ENCODE results near the gene GATA2. TPM values are rescaled to one million over a fixed set of nuclear protein-coding genes. Genes with fewer than 3 reads are reported as not detected.
A peak's percentile ranks its signal among the peaks of the same experiment; 100 is the strongest.

Gene GATA2
- total and polyA plus RNA-seq, 3 experiments from 2014 or later, result not detected

DNA sequence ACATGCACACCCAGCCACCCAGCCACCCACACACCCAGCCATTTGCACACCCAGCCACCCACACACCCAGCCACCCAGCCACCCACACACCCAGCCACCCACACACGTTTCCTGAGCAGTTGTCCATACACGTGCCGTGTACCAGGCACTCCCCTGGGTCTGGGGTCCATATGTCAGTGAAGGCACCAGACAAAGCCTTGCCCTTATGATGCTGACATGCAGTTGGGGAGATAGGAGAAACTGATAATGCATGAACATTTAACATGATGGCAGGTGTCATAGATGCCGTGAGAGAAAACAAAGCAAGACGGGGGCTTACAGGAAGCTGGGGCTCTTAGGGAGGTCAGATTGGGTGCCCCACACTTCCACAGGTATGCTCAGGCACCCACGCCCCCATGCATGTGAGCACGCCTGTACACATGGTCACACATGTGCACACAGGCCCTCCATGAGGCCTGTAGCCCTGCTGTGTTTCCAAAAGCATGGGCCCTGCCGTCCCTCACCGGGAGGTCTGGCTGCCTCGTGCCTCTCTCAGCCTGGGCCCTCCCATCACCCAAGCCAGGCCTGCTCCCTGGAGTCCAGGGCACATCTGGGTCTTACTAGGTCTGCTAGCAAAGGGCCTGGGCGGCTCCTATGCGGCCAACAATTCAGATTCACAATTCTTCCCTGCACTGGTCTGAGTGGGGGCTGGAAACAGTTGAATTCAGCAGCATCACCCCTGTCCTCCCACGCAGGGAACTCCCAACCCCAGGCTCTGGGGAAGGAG, 22.7 kb downstream of the GATA2 start:
- Mint-ChIP-seq H3K9me3 (no peaks in the 10 kb centered on the region), H3K27me3 (peaks cover 24 to 52% of the 10 kb centered on the region in 2 donors), H3K4me1 (peaks cover 4 to 6% (median 4%) of the 10 kb centered on the region in 3 donors), H3K4me3 (no peak overlapping the region), H3K36me3 (peaks cover 0 to 2% (median 0%) of the 10 kb centered on the region in 3 donors), H3K27ac (no peak overlapping the region)
- Histone ChIP-seq H3K27me3 (ENCODE audit: insufficient read depth, low read length, poor library complexity, severe bottlenecking) (no peaks in the 10 kb centered on the region), H3K36me3 (ENCODE audit: insufficient read depth, low read length) (no peaks in the 10 kb centered on the region), H3K4me1 (ENCODE audit: insufficient read depth, low read length) (no peaks in the 10 kb centered on the region), H3K27ac (ENCODE audit: low read depth, low read length) (no peak overlapping the region), H3K9me3 (ENCODE audit: low read length) (no peaks in the 10 kb centered on the region), H3K4me3 (ENCODE audit: low read length) (no peak overlapping the region)
- ChIA-PET POLR2A (no interaction called here), CTCF (no interaction called here)
- no peak for DNase-seq

DNA sequence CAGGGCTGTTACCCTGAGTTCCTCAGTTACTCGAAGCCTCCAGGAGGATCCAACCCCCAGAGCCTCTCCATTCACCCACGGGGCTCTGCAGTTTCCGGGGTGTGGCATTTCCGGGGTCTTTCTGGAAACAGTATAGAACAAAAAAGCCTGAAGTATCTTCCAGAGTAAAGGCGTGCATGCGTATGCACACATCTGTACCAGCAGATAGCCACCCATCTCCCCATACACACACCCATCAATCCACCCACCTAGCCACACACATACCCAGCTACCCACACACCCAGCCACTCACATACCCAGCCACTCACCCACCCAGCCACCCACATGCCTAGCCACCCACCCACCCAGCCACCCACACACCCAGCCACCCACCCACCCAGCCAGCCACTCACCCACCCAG, 23.4 kb downstream of the GATA2 start:
- DNase-seq, result no peak
- CTCF ChIA-PET, result no interaction called here
- H3K27me3 Mint-ChIP-seq, result peaks cover 22 to 56% of the 10 kb centered on the region in 2 donors
- Histone ChIP-seq H3K4me3 (ENCODE audit: low read length) (no peak overlapping the region), H3K4me1 (ENCODE audit: insufficient read depth, low read length) (no peaks in the 10 kb centered on the region), H3K27ac (ENCODE audit: low read depth, low read length) (no peak overlapping the region), H3K27me3 (ENCODE audit: insufficient read depth, low read length, poor library complexity, severe bottlenecking) (no peaks in the 10 kb centered on the region), H3K9me3 (ENCODE audit: low read length) (no peaks in the 10 kb centered on the region), H3K36me3 (ENCODE audit: insufficient read depth, low read length) (no peaks in the 10 kb centered on the region)
- peak overlapping the region in 1 of 8 donors; percentile 24 for H3K27ac Mint-ChIP-seq
- no peak overlapping the region for H3K4me3 Mint-ChIP-seq
- H3K4me1 Mint-ChIP-seq, result peaks cover 4 to 6% (median 4%) of the 10 kb centered on the region in 3 donors
- no peaks in the 10 kb centered on the region for H3K9me3 Mint-ChIP-seq
- POLR2A ChIA-PET, result no interaction called here
- peaks cover 0 to 2% (median 0%) of the 10 kb centered on the region in 3 donors for H3K36me3 Mint-ChIP-seq

DNA sequence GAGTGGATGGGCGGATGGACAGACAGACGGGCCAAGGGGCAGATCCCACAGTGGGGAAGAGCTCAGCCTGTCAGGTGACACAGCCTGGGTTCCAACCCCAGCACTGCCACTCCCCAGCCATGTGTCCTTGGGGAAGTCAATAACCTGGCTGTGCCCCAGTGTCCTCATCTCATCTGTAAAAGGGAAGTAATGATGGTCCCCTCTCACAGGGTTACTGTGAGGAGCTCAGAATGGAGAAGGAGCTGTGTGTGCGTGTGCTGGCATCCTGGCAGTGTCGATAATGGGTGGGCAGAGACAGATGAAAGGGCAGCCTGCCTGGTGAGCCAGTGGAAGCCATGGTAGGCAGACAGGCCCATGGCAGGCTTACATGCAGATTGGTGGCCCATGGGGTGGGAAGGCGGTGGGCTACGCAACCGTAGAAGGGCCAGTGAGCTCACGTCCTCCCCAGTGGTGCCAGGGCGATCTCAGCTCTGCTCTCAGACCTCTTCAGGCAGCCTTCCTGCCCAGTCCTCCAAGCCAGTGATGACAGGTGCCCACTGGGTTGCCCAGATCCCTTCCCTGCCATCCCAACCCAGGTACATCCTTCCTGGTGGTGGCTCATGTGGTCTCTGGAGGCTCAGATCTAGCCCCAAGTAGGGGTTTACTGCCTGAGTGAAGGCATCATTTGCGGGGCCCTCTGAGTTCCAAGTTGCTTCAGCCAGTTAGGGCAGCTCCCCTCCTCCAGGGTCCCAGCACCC, 24.0 kb downstream of the GATA2 start:
- ChIA-PET POLR2A (no interaction called here), CTCF (no interaction called here)
- H3K9me3 Mint-ChIP-seq, result no peaks in the 10 kb centered on the region
- peaks cover 4 to 6% (median 4%) of the 10 kb centered on the region in 3 donors for H3K4me1 Mint-ChIP-seq
- H3K27me3 Mint-ChIP-seq, result peaks cover 16 to 56% of the 10 kb centered on the region in 2 donors
- H3K9me3 ChIP-seq (ENCODE audit: low read length), result no peaks in the 10 kb centered on the region
- no peak overlapping the region for H3K4me3 Mint-ChIP-seq
- H3K27ac Mint-ChIP-seq, result no peak overlapping the region
- H3K4me3 ChIP-seq (ENCODE audit: low read length), result no peak overlapping the region
- no peaks in the 10 kb centered on the region for H3K4me1 ChIP-seq (ENCODE audit: insufficient read depth, low read length)
- no peak for DNase-seq
- H3K27ac ChIP-seq (ENCODE audit: low read depth, low read length), result no peak overlapping the region
- no peaks in the 10 kb centered on the region for H3K27me3 ChIP-seq (ENCODE audit: insufficient read depth, low read length, poor library complexity, severe bottlenecking)
- H3K36me3 ChIP-seq (ENCODE audit: insufficient read depth, low read length), result no peaks in the 10 kb centered on the region
- H3K36me3 Mint-ChIP-seq, result peaks cover 0 to 2% (median 0%) of the 10 kb centered on the region in 3 donors

DNA sequence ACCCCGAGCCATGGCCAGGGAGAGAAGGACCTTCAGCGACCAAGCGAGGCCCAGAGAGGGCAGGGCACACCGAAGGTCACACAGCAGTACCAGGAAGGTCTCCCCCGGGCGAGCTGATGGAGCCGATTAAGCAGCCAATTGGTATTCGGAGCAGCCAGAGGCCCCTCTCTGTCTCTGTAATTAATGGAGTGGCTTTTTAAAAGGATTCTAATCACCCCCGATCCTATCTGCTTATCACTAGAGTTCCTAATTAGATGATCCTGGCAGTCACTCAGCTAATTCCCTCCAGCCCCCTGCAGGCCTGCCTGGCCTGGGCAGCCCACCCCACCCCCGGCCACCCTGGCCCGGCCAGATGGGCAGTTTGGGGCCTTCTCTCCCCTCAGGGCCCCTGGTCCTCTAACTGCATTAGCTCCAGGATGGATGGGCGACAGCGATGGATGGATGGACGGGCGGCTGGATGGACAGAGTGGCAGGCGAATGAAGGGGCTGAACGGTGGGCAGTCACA, 24.7 kb downstream of the GATA2 start:
- Histone ChIP-seq H3K27me3 (ENCODE audit: insufficient read depth, low read length, poor library complexity, severe bottlenecking) (no peaks in the 10 kb centered on the region), H3K36me3 (ENCODE audit: insufficient read depth, low read length) (no peaks in the 10 kb centered on the region), H3K4me1 (ENCODE audit: insufficient read depth, low read length) (no peaks in the 10 kb centered on the region), H3K9me3 (ENCODE audit: low read length) (no peaks in the 10 kb centered on the region), H3K4me3 (ENCODE audit: low read length) (no peak overlapping the region), H3K27ac (ENCODE audit: low read depth, low read length) (no peak overlapping the region)
- Mint-ChIP-seq H3K4me1 (peaks cover 4 to 6% (median 4%) of the 10 kb centered on the region in 3 donors), H3K36me3 (peaks cover 0 to 2% (median 0%) of the 10 kb centered on the region in 3 donors), H3K4me3 (no peak overlapping the region), H3K27ac (no peak overlapping the region), H3K27me3 (peaks cover 12 to 53% of the 10 kb centered on the region in 2 donors), H3K9me3 (no peaks in the 10 kb centered on the region)
- POLR2A ChIA-PET, result no interaction called here
- no peak for DNase-seq
- CTCF ChIA-PET, result no interaction called here

DNA sequence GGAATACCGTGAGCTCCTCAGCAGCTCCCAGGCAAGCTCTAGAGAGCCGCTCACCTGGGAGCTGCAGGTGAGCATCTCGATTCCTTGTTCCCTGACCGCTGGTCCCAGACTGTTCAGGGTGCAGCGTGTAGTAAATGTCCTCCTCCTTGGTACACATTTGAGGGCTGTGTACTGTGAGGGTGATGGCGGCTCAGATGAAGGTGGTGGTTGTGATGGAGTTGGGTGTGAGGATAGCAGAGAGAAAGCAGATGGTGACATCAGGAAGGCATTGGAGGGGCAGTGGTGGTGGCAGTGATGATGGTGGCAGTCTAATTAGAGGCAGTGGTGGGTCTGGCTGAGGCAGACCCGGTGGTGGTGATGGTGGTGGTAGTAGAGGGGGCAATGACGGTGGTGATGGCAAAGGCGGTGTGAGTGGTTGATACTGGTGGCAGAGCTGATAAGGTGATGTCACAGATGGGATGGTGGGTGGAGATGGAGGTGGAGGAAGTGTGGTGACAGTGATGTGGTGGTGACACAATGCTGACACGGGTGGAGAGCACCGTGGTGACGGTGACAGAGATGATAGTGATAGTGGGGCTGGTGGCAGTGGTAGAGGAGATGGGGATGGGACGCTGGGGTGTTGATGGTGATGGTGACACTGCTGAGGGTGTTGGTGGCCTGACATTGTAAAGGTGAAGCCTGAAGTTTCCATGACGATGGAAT, 26.0 kb downstream of the GATA2 start, which contains the start of gene DNAJB8:
Gene DNAJB8, minus strand, starts transcription at position 51 of the 702 bp plus-strand sequence. CDS start 3,645 bp downstream, outside the sequence.
- H3K27ac ChIP-seq (ENCODE audit: low read depth, low read length), result no peak within 1 kb of the TSS
- no peaks in the 10 kb centered on the region for H3K9me3 Mint-ChIP-seq
- H3K27ac Mint-ChIP-seq, result peak within 1 kb of the TSS in 6 of 8 donors; percentile 10 to 89 (median 58)
- ChIA-PET POLR2A (no interaction called here), CTCF (no interaction called here)
- H3K4me1 ChIP-seq (ENCODE audit: insufficient read depth, low read length), result no peaks in the 10 kb centered on the region
- H3K4me1 Mint-ChIP-seq, result peaks cover 4 to 6% (median 4%) of the 10 kb centered on the region in 3 donors
- H3K9me3 ChIP-seq (ENCODE audit: low read length), result no peaks in the 10 kb centered on the region
- H3K36me3 ChIP-seq (ENCODE audit: insufficient read depth, low read length), result no peaks in the 10 kb centered on the region
- H3K27me3 Mint-ChIP-seq, result peaks cover 11 to 46% of the 10 kb centered on the region in 2 donors
- no peak within 1 kb of the TSS for H3K4me3 Mint-ChIP-seq
- DNase-seq, result peak in 2 of 5 donors; percentile 34 to 39
- peaks cover 0 to 2% (median 0%) of the 10 kb centered on the region in 3 donors for H3K36me3 Mint-ChIP-seq
- no peaks in the 10 kb centered on the region for H3K27me3 ChIP-seq (ENCODE audit: insufficient read depth, low read length, poor library complexity, severe bottlenecking)
- H3K4me3 ChIP-seq (ENCODE audit: low read length), result no peak within 1 kb of the TSS

DNA sequence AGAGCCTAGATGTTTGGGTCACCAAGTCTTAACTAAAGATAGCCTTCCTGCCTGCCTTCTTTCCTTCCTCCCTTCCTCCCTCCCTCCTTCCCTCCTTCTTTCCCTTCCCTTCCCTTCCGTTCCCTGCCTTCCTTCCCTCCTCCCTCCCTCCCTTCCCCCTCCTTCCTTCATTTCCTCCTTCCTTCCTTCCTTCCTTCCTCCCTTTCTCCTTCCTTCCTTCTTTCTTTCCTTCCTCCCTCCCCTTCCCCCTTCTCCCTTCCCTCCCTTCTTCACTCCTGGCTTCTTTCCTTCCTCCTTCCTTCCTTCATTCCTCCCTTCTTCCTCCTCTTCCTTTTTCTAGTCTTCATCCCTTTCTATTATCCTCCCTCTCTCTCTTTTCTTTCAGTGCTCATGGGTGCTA, 28.3 kb downstream of the GATA2 start:
- H3K4me3 Mint-ChIP-seq, result no peak overlapping the region
- peaks cover 0 to 2% (median 0%) of the 10 kb centered on the region in 3 donors for H3K36me3 Mint-ChIP-seq
- H3K27ac ChIP-seq (ENCODE audit: low read depth, low read length), result no peak overlapping the region
- H3K4me3 ChIP-seq (ENCODE audit: low read length), result no peak overlapping the region
- H3K27me3 ChIP-seq (ENCODE audit: insufficient read depth, low read length, poor library complexity, severe bottlenecking), result no peaks in the 10 kb centered on the region
- no peak for DNase-seq
- no peaks in the 10 kb centered on the region for H3K9me3 Mint-ChIP-seq
- H3K4me1 Mint-ChIP-seq, result peaks cover 4 to 6% (median 4%) of the 10 kb centered on the region in 3 donors
- POLR2A ChIA-PET, result no interaction called here
- no peaks in the 10 kb centered on the region for H3K4me1 ChIP-seq (ENCODE audit: insufficient read depth, low read length)
- CTCF ChIA-PET, result no interaction called here
- H3K9me3 ChIP-seq (ENCODE audit: low read length), result no peaks in the 10 kb centered on the region
- peak overlapping the region in 1 of 8 donors; percentile 41 for H3K27ac Mint-ChIP-seq
- no peaks in the 10 kb centered on the region for H3K36me3 ChIP-seq (ENCODE audit: insufficient read depth, low read length)
- peaks cover 16 to 41% of the 10 kb centered on the region in 2 donors for H3K27me3 Mint-ChIP-seq

DNA sequence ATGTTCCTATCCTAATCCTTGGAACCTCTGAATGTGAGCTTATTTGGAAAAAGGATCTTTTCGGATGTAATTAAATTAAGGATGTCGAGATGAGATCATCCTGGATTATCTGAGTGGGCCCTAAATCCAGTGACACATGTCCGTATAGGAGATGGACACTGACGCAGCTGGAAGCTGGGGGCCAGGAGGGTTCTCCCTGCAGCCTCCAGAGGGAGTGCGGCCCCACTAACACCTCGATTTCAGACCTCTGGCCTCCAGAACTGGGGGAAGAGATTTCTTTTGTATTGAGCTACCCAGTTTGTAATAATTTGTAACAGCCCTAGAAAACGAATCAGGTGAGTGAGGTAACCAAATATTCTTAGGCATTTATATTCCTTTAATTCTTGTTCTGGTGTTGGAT, 28.8 kb downstream of the GATA2 start:
- Mint-ChIP-seq H3K36me3 (peaks cover 0 to 2% (median 0%) of the 10 kb centered on the region in 3 donors), H3K4me1 (peaks cover 4 to 6% (median 4%) of the 10 kb centered on the region in 3 donors), H3K4me3 (no peak overlapping the region), H3K27me3 (peaks cover 16 to 41% of the 10 kb centered on the region in 2 donors), H3K9me3 (no peaks in the 10 kb centered on the region), H3K27ac (no peak overlapping the region)
- H3K4me1 ChIP-seq (ENCODE audit: insufficient read depth, low read length), result no peaks in the 10 kb centered on the region
- no peaks in the 10 kb centered on the region for H3K36me3 ChIP-seq (ENCODE audit: insufficient read depth, low read length)
- ChIA-PET POLR2A (no interaction called here), CTCF (no interaction called here)
- H3K9me3 ChIP-seq (ENCODE audit: low read length), result no peaks in the 10 kb centered on the region
- no peaks in the 10 kb centered on the region for H3K27me3 ChIP-seq (ENCODE audit: insufficient read depth, low read length, poor library complexity, severe bottlenecking)
- no peak overlapping the region for H3K27ac ChIP-seq (ENCODE audit: low read depth, low read length)
- no peak for DNase-seq
- H3K4me3 ChIP-seq (ENCODE audit: low read length), result no peak overlapping the region

Measured in CD8-positive, alpha-beta memory T cell (primary cell).